Measurements from ENCODE around the gene BAHCC1.

Gene BAHCC1

GRCh38 chr17:81391936-81392908 lies 3.0 kb upstream of the BAHCC1 start:
- no peak for TF ChIP-seq EGR1 (IDR thresholded peaks at IDR 0.05)
- no peak for TF ChIP-seq CREB1 (IDR thresholded peaks at IDR 0.05; ENCODE audit: low read depth)
- no peak for TF ChIP-seq ZBTB7A (IDR thresholded peaks at IDR 0.05; ENCODE audit: low read depth)
- TF ChIP-seq NFIC (IDR thresholded peaks at IDR 0.05): no peak
- no peak for TF ChIP-seq YY1 (IDR thresholded peaks at IDR 0.05; ENCODE audit: low read depth)
- TF ChIP-seq, protein P1, sequence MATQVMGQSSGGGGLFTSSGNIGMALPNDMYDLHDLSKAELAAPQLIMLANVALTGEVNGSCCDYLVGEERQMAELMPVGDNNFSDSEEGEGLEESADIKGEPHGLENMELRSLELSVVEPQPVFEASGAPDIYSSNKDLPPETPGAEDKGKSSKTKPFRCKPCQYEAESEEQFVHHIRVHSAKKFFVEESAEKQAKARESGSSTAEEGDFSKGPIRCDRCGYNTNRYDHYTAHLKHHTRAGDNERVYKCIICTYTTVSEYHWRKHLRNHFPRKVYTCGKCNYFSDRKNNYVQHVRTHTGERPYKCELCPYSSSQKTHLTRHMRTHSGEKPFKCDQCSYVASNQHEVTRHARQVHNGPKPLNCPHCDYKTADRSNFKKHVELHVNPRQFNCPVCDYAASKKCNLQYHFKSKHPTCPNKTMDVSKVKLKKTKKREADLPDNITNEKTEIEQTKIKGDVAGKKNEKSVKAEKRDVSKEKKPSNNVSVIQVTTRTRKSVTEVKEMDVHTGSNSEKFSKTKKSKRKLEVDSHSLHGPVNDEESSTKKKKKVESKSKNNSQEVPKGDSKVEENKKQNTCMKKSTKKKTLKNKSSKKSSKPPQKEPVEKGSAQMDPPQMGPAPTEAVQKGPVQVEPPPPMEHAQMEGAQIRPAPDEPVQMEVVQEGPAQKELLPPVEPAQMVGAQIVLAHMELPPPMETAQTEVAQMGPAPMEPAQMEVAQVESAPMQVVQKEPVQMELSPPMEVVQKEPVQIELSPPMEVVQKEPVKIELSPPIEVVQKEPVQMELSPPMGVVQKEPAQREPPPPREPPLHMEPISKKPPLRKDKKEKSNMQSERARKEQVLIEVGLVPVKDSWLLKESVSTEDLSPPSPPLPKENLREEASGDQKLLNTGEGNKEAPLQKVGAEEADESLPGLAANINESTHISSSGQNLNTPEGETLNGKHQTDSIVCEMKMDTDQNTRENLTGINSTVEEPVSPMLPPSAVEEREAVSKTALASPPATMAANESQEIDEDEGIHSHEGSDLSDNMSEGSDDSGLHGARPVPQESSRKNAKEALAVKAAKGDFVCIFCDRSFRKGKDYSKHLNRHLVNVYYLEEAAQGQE (IDR thresholded peaks at IDR 0.05; ENCODE audit: low read depth): no peak
- no peak for TF ChIP-seq TEAD4 (IDR thresholded peaks at IDR 0.05)
- TF ChIP-seq, protein P2, sequence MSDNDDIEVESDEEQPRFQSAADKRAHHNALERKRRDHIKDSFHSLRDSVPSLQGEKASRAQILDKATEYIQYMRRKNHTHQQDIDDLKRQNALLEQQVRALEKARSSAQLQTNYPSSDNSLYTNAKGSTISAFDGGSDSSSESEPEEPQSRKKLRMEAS (IDR thresholded peaks at IDR 0.05): no peak
- TF ChIP-seq TCF12 (IDR thresholded peaks at IDR 0.05; ENCODE audit: low read depth): no peak
- TF ChIP-seq EP300 (IDR thresholded peaks at IDR 0.05; ENCODE audit: borderline replicate concordance): no peak
- TF ChIP-seq CEBPB (IDR thresholded peaks at IDR 0.05): no peak
- TF ChIP-seq RAD21 (IDR thresholded peaks at IDR 0.05; ENCODE audit: low read depth): no peak
- TF ChIP-seq TAF1 (IDR thresholded peaks at IDR 0.05; ENCODE audit: low read depth): no peak
- no peak for TF ChIP-seq USF1 (IDR thresholded peaks at IDR 0.05)
- no peak for TF ChIP-seq FOXM1 (IDR thresholded peaks at IDR 0.05; ENCODE audit: borderline replicate concordance, low read depth)

GRCh38 chr17:81392909-81393654 lies 2.2 kb upstream of the BAHCC1 start:
- TF ChIP-seq TAF1 (IDR thresholded peaks at IDR 0.05; ENCODE audit: low read depth) (no peak), RAD21 (IDR thresholded peaks at IDR 0.05; ENCODE audit: low read depth) (no peak), CREB1 (IDR thresholded peaks at IDR 0.05; ENCODE audit: low read depth) (no peak), CEBPB (IDR thresholded peaks at IDR 0.05) (no peak), FOXM1 (IDR thresholded peaks at IDR 0.05; ENCODE audit: borderline replicate concordance, low read depth) (no peak), YY1 (IDR thresholded peaks at IDR 0.05; ENCODE audit: low read depth) (no peak), USF1 (IDR thresholded peaks at IDR 0.05) (no peak), ZBTB7A (IDR thresholded peaks at IDR 0.05; ENCODE audit: low read depth) (peak; percentile 27; the same call in 1 of the 2 replicates)
- TF ChIP-seq, protein P1 (IDR thresholded peaks at IDR 0.05; ENCODE audit: low read depth): no peak

DNA sequence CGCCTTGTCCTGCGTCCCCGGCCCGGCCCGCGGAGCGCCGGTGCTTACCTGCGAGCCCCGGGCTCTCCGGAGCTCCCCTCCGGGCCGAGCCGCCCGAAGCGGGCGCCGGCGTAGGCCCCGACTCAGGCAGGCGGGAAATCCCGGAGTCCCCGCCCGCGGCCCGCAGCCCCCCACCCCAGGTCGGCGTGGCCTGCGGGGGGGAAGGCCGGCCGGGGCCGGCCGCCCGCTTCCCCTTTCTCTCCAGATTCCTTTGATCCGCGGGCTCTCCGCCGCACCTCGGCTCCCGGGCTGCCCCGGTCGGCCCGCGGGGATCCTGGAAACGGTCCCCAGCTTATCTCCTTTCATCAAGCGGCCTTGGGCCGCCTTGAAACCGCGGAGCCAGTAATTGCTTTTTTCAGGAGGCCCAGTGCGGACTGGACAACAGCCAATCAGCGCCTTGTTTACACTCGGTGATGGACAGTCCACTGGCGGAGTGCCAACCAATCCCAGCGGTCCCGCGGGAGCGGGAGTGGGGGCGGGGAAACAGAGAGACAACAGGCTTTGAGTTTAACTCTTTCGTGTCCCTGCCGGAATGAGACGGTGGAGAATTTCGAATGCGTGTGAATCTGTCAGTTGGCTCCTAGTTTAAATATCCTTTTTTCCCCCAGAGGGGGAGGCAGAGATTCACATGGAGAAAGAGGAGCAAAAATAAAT lies 1.4 kb upstream of the BAHCC1 start:
- TF ChIP-seq TEAD4 (IDR thresholded peaks at IDR 0.05) (peak; percentile 60; the same call in 1 of the 2 replicates), EP300 (IDR thresholded peaks at IDR 0.05; ENCODE audit: borderline replicate concordance) (peak; percentile 74; the same call in 1 of the 2 replicates), CEBPB (IDR thresholded peaks at IDR 0.05) (no peak), EGR1 (IDR thresholded peaks at IDR 0.05) (peak; percentile 23; the same call in 1 of the 2 replicates), NFIC (IDR thresholded peaks at IDR 0.05) (peak; percentile 100), USF1 (IDR thresholded peaks at IDR 0.05) (peak; percentile 69), TAF1 (IDR thresholded peaks at IDR 0.05; ENCODE audit: low read depth) (no peak), TCF12 (IDR thresholded peaks at IDR 0.05; ENCODE audit: low read depth) (peak; percentile 82)
- TF ChIP-seq, protein P2 (IDR thresholded peaks at IDR 0.05): peak; percentile 72

GRCh38 chr17:81394377-81394920 lies 808 bp upstream of the BAHCC1 start:
- TF ChIP-seq EGR1 (IDR thresholded peaks at IDR 0.05) (0 out of 2 replicates have a peak, but pooled peaks have one; percentile 2), CREB1 (IDR thresholded peaks at IDR 0.05; ENCODE audit: low read depth) (no peak)
